Heart right ventricle (tissue), 16 donors: ENCODE measurements around the gene PAQR5. TPM values are rescaled to one million over a fixed set of nuclear protein-coding genes. Genes with fewer than 3 reads are reported as not detected.

Experiments used
- ATAC-seq, 8 donors: fragments of 200-7000 bp; cut with Tn5 transposase; one replicate each; pipeline ENCODE4 v1.9.1; 2020; ENCODE audit warnings: mild to moderate bottlenecking in 8 of 8, moderate library complexity in 8 of 8, moderate number of reproducible peaks in 1 of 8
- DNase-seq, 2 donors: peaks; one replicate each; pipeline ENCODE4 v3.0.0-alpha.2; 2020
- H3K27ac ChIP-seq, 10 donors: fragments of 200-600 bp; sonication (generic) in 2 of 10; one replicate each; pipeline versions ENCODE4 v1.5.0 to v1.8.0; 2020 to 2022; ENCODE audit warnings: mild to moderate bottlenecking in 3 of 10
- H3K27me3 ChIP-seq, 7 donors: fragments of 200-600 bp; one replicate each; pipeline ENCODE4 v1.8.0; 2021 to 2022; ENCODE audit warnings: mild to moderate bottlenecking in 2 of 7
- H3K36me3 ChIP-seq, 9 donors: fragments of 200-600 bp; sonication (generic) in 1 of 9; one replicate each; pipeline versions ENCODE4 v1.5.0 to v1.8.0; 2020 to 2022; ENCODE audit warnings: mild to moderate bottlenecking in 2 of 9
- H3K4me1 ChIP-seq, 9 donors: fragments of 200-600 bp; sonication (generic) in 1 of 9; one replicate each; pipeline versions ENCODE4 v1.5.0 to v1.8.0; 2020 to 2022; ENCODE audit warnings: mild to moderate bottlenecking in 4 of 9
- H3K4me3 ChIP-seq, 10 donors: fragments of 200-600 bp; sonication (generic) in 2 of 10; one replicate each; pipeline versions ENCODE4 v1.5.0 to v1.8.0; 2020 to 2022; ENCODE audit warnings: mild to moderate bottlenecking in 7 of 10, moderate library complexity in 2 of 10
- H3K9me3 ChIP-seq, 11 donors: fragments of 200-600 bp in 10 of 11; sonication (generic) in 2 of 11; one replicate each; pipeline versions ENCODE4 v1.5.0 to v1.8.0; 2013 to 2022; ENCODE audit warnings: mild to moderate bottlenecking in 2 of 11, control low read depth in 1 of 11, moderate library complexity in 1 of 11
- CTCF ChIP-seq, 9 donors: fragments of 200-600 bp; sonication (generic) in 2 of 9; IDR thresholded peaks; one replicate each; pipeline versions ENCODE4 v1.5.0 to v1.8.0; 2021 to 2022; ENCODE audit warnings: antibody characterized with exemption in 9 of 9, mild to moderate bottlenecking in 5 of 9, moderate library complexity in 1 of 9
- WGBS, 2 donors: extraction: QIAGEN DNeasy Blood & Tissue Kit; methylation state at CpG; one replicate each; pipeline ENCODE4 v1.1.7; 2013; ENCODE audit warnings: inconsistent platforms in 1 of 2; 5-methylcytosine and 5-hydroxymethylcytosine counted together
- intact Hi-C, 10 donors: fragments of 100-400 bp; cut with DNase I; formaldehyde crosslinking; loops; one replicate each; pipeline versions ENCODE4 v1.11.1 to v1.14.2; 2022
- polyA plus RNA-seq, 2 donors: library from polyadenylated mRNA; stranded (reverse); fragments of 200-250 nt; gene quantifications; one replicate each; pipeline ENCODE4 v1.2.3, GENCODE V29; 2013
- total RNA-seq, 10 donors: library from RNA; stranded (reverse); fragmentation: NEBNext Ultra II Directional in 3 of 10; extraction: Animal tissue kit (Norgen Biotek cat#: 25700) in 3 of 10; gene quantifications; one replicate each; pipeline versions ENCODE4 v1.2.1 to v1.2.4, GENCODE V29; 2021 to 2023
- donor health status: Arrhythmogenic right ventricular cardiomyopathy.
- donor health status: ischemic (EF 13 %, LVEDD 7.1; RV severe dilation, severe dysfunction).
- donor health status: healthy with polysubstance abuse.
- donor health status: DM: no; HTN: yes; CAD: no.
- donor health status: DM: no; HTN: no; CAD: no.
- donor health status: ischemic (EF 25% LVEDD 6.9; RV normal size, moderate dysfunction).
- donor health status: ischemic (EF 25% LVEDD 5.7; RV mildly dilated, moderate dysfunction).
- donor health status: healthy.
- donor health status: DM: yes; HTN: yes; CAD: no.
- donor health status: Ischemic cardiomyopathy.
- donor health status: ischemic (EF 35%, LVEDD 5.7; RV mildly dilated, moderate dysfunction).
- donor health status: nonischemic (EF 11% LVEDD 7.7; RV severe dilation, severe dysfunction).
- donor health status: DM: yes; HTN: yes; CAD: no.
- donor health status: PGD.
- donor health status: ischemic (EF 29% LVEDD 5.4; RV normal size, mild dysfunction).
- donor health status: nonischemic (EF 23%, LVEDD 6.1; RV moderate dilation, normal function).

Gene PAQR5
- total and polyA plus RNA-seq, 12 donors = 0.32 to 1.0 (median 0.60) TPM

- ATAC-seq = no peak
- peaks cover 0 to 29% (median 0%) of the 10 kb centered on the region in 9 donors for H3K36me3 ChIP-seq
- no peak for TF ChIP-seq CTCF (IDR thresholded peaks at IDR 0.05)
- intact Hi-C loops = no loop called here
- H3K4me3 ChIP-seq = no peak overlapping the region
- WGBS, 2 donors = 87 to 92% methylated on average over 18 of the region's 18 CpGs
- no peak for DNase-seq
- H3K4me1 ChIP-seq = peaks cover 0 to 7% (median 0%) of the 10 kb centered on the region in 9 donors
- no peaks in the 10 kb centered on the region for H3K9me3 ChIP-seq
- H3K27ac ChIP-seq = no peak overlapping the region
- no peaks in the 10 kb centered on the region for H3K27me3 ChIP-seq
Measured at GRCh38 chr15:69434679-69435078, 136.0 kb downstream of the PAQR5 start.

- Histone ChIP-seq H3K27me3 (no peaks in the 10 kb centered on the region), H3K4me3 (no peak overlapping the region), H3K4me1 (peaks cover 0 to 7% (median 0%) of the 10 kb centered on the region in 9 donors), H3K27ac (no peak overlapping the region), H3K9me3 (no peaks in the 10 kb centered on the region), H3K36me3 (peaks cover 0 to 21% (median 0%) of the 10 kb centered on the region in 9 donors)
- no peak for TF ChIP-seq CTCF (IDR thresholded peaks at IDR 0.05)
- ATAC-seq = no peak
- DNase-seq = no peak
- 92 to 97% methylated on average over 4 of the region's 4 CpGs for WGBS, 2 donors
- intact Hi-C loops = no loop called here
Measured at GRCh38 chr15:69435985-69436384, 137.3 kb downstream of the PAQR5 start.

GRCh38 chr15:69436951-69437350, 138.2 kb downstream of the PAQR5 start:
- DNase-seq = no peak
- no peak for ATAC-seq
- 94 to 98% methylated on average over 4 of the region's 4 CpGs for WGBS, 2 donors
- Histone ChIP-seq H3K36me3 (peaks cover 0 to 29% (median 0%) of the 10 kb centered on the region in 9 donors), H3K27ac (peak overlapping the region in 1 of 10 donors; percentile 50), H3K27me3 (no peaks in the 10 kb centered on the region), H3K9me3 (no peaks in the 10 kb centered on the region), H3K4me3 (no peak overlapping the region), H3K4me1 (peaks cover 0 to 7% (median 0%) of the 10 kb centered on the region in 9 donors)
- TF ChIP-seq CTCF (IDR thresholded peaks at IDR 0.05) = no peak
- intact Hi-C loops = no loop called here

- WGBS, 2 donors = 84 to 91% methylated on average over 4 of the region's 4 CpGs
- ATAC-seq (no peak), DNase-seq (no peak)
Measured at GRCh38 chr15:69439623-69440022, 140.9 kb downstream of the PAQR5 start.

More at GRCh38 chr15:69439623-69440022, 140.9 kb downstream of the PAQR5 start:
- H3K36me3 ChIP-seq = peaks cover 0 to 23% (median 0%) of the 10 kb centered on the region in 9 donors
- H3K4me3 ChIP-seq = peak overlapping the region in 1 of 10 donors; percentile 25
- intact Hi-C loops = no loop called here
- no peaks in the 10 kb centered on the region for H3K9me3 ChIP-seq
- TF ChIP-seq CTCF (IDR thresholded peaks at IDR 0.05) = no peak
- no peaks in the 10 kb centered on the region for H3K27me3 ChIP-seq
- H3K4me1 ChIP-seq = peaks cover 0 to 7% (median 0%) of the 10 kb centered on the region in 9 donors
- peak overlapping the region in 1 of 10 donors; percentile 13 for H3K27ac ChIP-seq
